SH-SY5Y (cell line): ENCODE results near the gene URB2.

Source experiments
- GATA2 ChIP-seq: IDR thresholded peaks from 2 replicates; pipeline ENCODE4 v1.6.1; 2011; ENCODE audit warnings: mild to moderate bottlenecking, low read depth, low read length
- GATA3 ChIP-seq: IDR thresholded peaks from 2 replicates; pipeline ENCODE4 v1.6.1; 2011; ENCODE audit warnings: low read depth, mild to moderate bottlenecking, low read length, moderate library complexity

GRCh38 chr1:229675396-229675795, 49.3 kb downstream of the URB2 start:
- TF ChIP-seq GATA2, result no peak
- no peak for TF ChIP-seq GATA3
